Lung (tissue), 12 donors: ENCODE results near the gene LIX1L. TPM values are rescaled to one million over a fixed set of nuclear protein-coding genes. Genes with fewer than 3 reads are reported as not detected.

ENCODE experiments used
- ATAC-seq: fragments of 200-7000 bp; cut with Tn5 transposase; one replicate; pipeline ENCODE4 v1.9.1; 2020; ENCODE audit warnings: moderate number of reproducible peaks; ENCODE audit not compliant: insufficient read depth, low FRiP score
- DNase-seq, 3 donors: peaks; one replicate each; pipeline ENCODE4 v3.0.0-alpha.2; 2013 to 2017
- H3K27ac ChIP-seq, 2 donors: one replicate each; pipeline ENCODE4 v1.5.1; 2013; ENCODE audit warnings: mild to moderate bottlenecking in 2 of 2, moderate library complexity in 2 of 2, control low read depth in 1 of 2, inconsistent platforms in 1 of 2, low read depth in 1 of 2, low read length in 1 of 2
- H3K27me3 ChIP-seq, 3 donors: one replicate each; pipeline ENCODE4 v1.5.1; 2013; ENCODE audit warnings: low read length in 2 of 3; ENCODE audit not compliant: control insufficient read depth in 3 of 3, insufficient read depth in 3 of 3
- H3K36me3 ChIP-seq, 4 donors: one replicate each; pipeline ENCODE4 v1.5.1; 2013; ENCODE audit warnings: low read length in 4 of 4, mild to moderate bottlenecking in 1 of 4, moderate library complexity in 1 of 4; ENCODE audit not compliant: control insufficient read depth in 4 of 4, insufficient read depth in 4 of 4
- H3K4me1 ChIP-seq, 5 donors: one replicate each; pipeline ENCODE4 v1.5.1; 2013; ENCODE audit warnings: low read length in 5 of 5, mild to moderate bottlenecking in 2 of 5, moderate library complexity in 1 of 5; ENCODE audit not compliant: control insufficient read depth in 5 of 5, insufficient read depth in 5 of 5
- H3K4me3 ChIP-seq: one replicate; pipeline ENCODE4 v1.5.1; 2013; ENCODE audit warnings: mild to moderate bottlenecking, control low read depth, moderate library complexity
- H3K9ac ChIP-seq, 2 donors: one replicate each; pipeline ENCODE4 v1.5.1; 2013; ENCODE audit warnings: low read length in 2 of 2, control low read depth in 1 of 2; ENCODE audit not compliant: insufficient read depth in 1 of 2
- H3K9me3 ChIP-seq, 4 donors: one replicate each; pipeline ENCODE4 v1.5.1; 2013; ENCODE audit warnings: low read length in 3 of 4, mild to moderate bottlenecking in 1 of 4, moderate library complexity in 1 of 4; ENCODE audit not compliant: control insufficient read depth in 4 of 4, insufficient read depth in 3 of 4
- CTCF ChIP-seq: IDR thresholded peaks from 2 replicates; pipeline ENCODE4 v1.5.1; 2012; ENCODE audit warnings: mild to moderate bottlenecking; ENCODE audit errors: control extremely low read depth, extremely low read depth
- WGBS, 2 donors: extraction: QIAGEN DNeasy Blood & Tissue Kit; methylation state at CpG; one replicate each; pipeline ENCODE4 v1.1.7; 2013; 5-methylcytosine and 5-hydroxymethylcytosine counted together
- polyA plus RNA-seq, 2 donors: library from polyadenylated mRNA; stranded (reverse); fragments of 200-250 nt; gene quantifications; one replicate each; pipeline ENCODE4 v1.2.1, GENCODE V29; 2013
- total RNA-seq, 2 donors: library from RNA; depleted of rRNA in 1 of 2; stranded (reverse); fragments of >200 nt in 1 of 2; gene quantifications; one replicate each; pipeline ENCODE4 v1.2.1, GENCODE V29; 2014 to 2021
- donor health status: control.
- donor health status: control.
- donor health status: Bipolar disorder and iron deficiency.
- donor health status: healthy.
- donor health status: DM: yes; HTN: yes; CAD: no.

The LIX1L gene
- total and polyA plus RNA-seq, 4 donors = 7.0 to 30.9 (median 18.9) TPM

- Histone ChIP-seq H3K36me3 (peaks cover 0 to 11% (median 5%) of the 10 kb centered on the region in 4 donors), H3K9ac (no peak overlapping the region), H3K9me3 (no peaks in the 10 kb centered on the region), H3K4me3 (no peak overlapping the region), H3K4me1 (peaks cover under 1 to 31% (median 9%) of the 10 kb centered on the region in 5 donors), H3K27me3 (no peaks in the 10 kb centered on the region), H3K27ac (peak overlapping the region in 1 of 2 donors; percentile 67)
- 100% methylated on average over 1 of the region's 1 CpG for WGBS, 2 donors
- DNase-seq (no peak), ATAC-seq (no peak)
- TF ChIP-seq CTCF = no peak
These were observed 30.1 kb upstream of the LIX1L start for GRCh38 chr1:145987926-145988325.

DNA sequence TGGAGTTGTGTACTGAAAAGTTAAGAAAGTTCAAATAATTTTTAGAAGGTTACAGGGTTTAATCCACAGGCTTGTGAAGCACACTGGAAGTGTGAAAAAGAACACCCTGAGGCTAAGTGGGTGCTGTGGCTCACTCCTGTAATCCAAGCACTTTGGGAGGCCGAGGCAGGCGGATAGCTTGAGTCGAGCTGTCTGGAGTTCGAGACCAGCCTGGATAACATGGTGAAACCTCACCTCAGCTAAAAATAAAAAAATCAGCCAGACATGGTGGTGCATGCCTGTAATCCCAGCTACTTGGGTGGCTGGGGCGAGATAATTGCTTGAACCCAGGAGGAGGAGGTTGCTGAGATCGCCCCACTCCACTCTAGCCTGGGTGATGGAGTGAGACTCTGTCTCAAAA lies 28.7 kb upstream of the LIX1L start:
- no peaks in the 10 kb centered on the region for H3K27me3 ChIP-seq
- DNase-seq (no peak), ATAC-seq (no peak)
- no peak overlapping the region for H3K4me3 ChIP-seq
- H3K36me3 ChIP-seq = no peaks in the 10 kb centered on the region
- peaks cover 0 to 44% (median 0%) of the 10 kb centered on the region in 5 donors for H3K4me1 ChIP-seq
- H3K9me3 ChIP-seq = no peaks in the 10 kb centered on the region
- no peak for TF ChIP-seq CTCF
- 91 to 96% methylated on average over 6 of the region's 6 CpGs for WGBS, 2 donors
- H3K27ac ChIP-seq = peak overlapping the region; percentile 73 to 86
- no peak overlapping the region for H3K9ac ChIP-seq

GRCh38 chr1:145985502-145986439 lies 28.0 kb upstream of the LIX1L start:
- no peak overlapping the region for H3K9ac ChIP-seq
- no peaks in the 10 kb centered on the region for H3K9me3 ChIP-seq
- 20 to 28% methylated on average over 15 of the region's 15 CpGs for WGBS, 2 donors
- H3K36me3 ChIP-seq = no peaks in the 10 kb centered on the region
- no peak overlapping the region for H3K4me3 ChIP-seq
- no peaks in the 10 kb centered on the region for H3K27me3 ChIP-seq
- ATAC-seq (peak; percentile 42), DNase-seq (peak in 2 of 3 donors; percentile 40 to 64)
- no peak for TF ChIP-seq CTCF
- peak overlapping the region; percentile 85 to 86 for H3K27ac ChIP-seq
- peaks cover 0 to 51% (median 0%) of the 10 kb centered on the region in 5 donors for H3K4me1 ChIP-seq
